ENCODE measurements around the gene LCK. TPM values are rescaled to one million over a fixed set of nuclear protein-coding genes. Genes with fewer than 3 reads are reported as not detected.
A peak's percentile ranks its signal among the peaks of the same experiment; 100 is the strongest.

The LCK gene
- total and polyA plus RNA-seq, 2 donors (not counting 1 experiment from before 2014, with no cell fraction given) = not detected

GRCh38 chr1:32215629-32216480, 35.2 kb upstream of the LCK start:
- H3K4me3 ChIP-seq (replicated peaks in 1 of 4; ENCODE audit: control extremely low read depth in 1 of 4, insufficient read depth in 1 of 4, low read depth in 3 of 4, low read length in 4 of 4) = no peak overlapping the region
- DNase-seq (ENCODE audit: low read depth in 2 of 2) = peak; percentile 47 to 65
- no peak overlapping the region for H3K4me2 ChIP-seq (ENCODE audit: extremely low read depth, insufficient read depth, low read length)
- H3K4me1 ChIP-seq (ENCODE audit: control insufficient read depth, extremely low read depth, insufficient read depth, low read length) = peaks cover 7% of the 10 kb centered on the region
- no peaks in the 10 kb centered on the region for H3K27me3 ChIP-seq (ENCODE audit: control insufficient read depth, insufficient read depth, low read length)
- peaks cover 16% of the 10 kb centered on the region for H3K36me3 ChIP-seq (ENCODE audit: control insufficient read depth, insufficient read depth, low read length)
- peaks cover 3% of the 10 kb centered on the region for H3K79me2 ChIP-seq (ENCODE audit: control insufficient read depth, insufficient read depth, low read length)
- H3K27ac ChIP-seq (ENCODE audit: insufficient read depth, low read length) = no peak overlapping the region
- H2AFZ ChIP-seq (ENCODE audit: low read length) = no peak overlapping the region
- TF ChIP-seq CTCF (conservative IDR thresholded peaks at IDR 0.05 in 1 of 2, IDR thresholded peaks at IDR 0.05 in 1 of 2; ENCODE audit: low read depth in 1 of 2, low read length in 2 of 2) (peak; percentile 75 to 84), EZH2 (IDR thresholded peaks at IDR 0.05; ENCODE audit: low read length, missing control alignments) (no peak)
- H4K20me1 ChIP-seq (ENCODE audit: control insufficient read depth, extremely low read depth, insufficient read depth, low read length) = no peaks in the 10 kb centered on the region
- no peaks in the 10 kb centered on the region for H3K9me3 ChIP-seq (ENCODE audit: control insufficient read depth, insufficient read depth, low read depth, low read length)
- H3K9ac ChIP-seq (ENCODE audit: insufficient read depth, low read length) = no peak overlapping the region

- peaks cover 16% of the 10 kb centered on the region for H3K36me3 ChIP-seq (ENCODE audit: control insufficient read depth, insufficient read depth, low read length)
- peaks cover 8% of the 10 kb centered on the region for H3K79me2 ChIP-seq (ENCODE audit: control insufficient read depth, insufficient read depth, low read length)
- TF ChIP-seq EZH2 (IDR thresholded peaks at IDR 0.05; ENCODE audit: low read length, missing control alignments) = no peak
- TF ChIP-seq CTCF (conservative IDR thresholded peaks at IDR 0.05 in 1 of 2, IDR thresholded peaks at IDR 0.05 in 1 of 2; ENCODE audit: low read depth in 1 of 2, low read length in 2 of 2) = no peak
- H3K27ac ChIP-seq (ENCODE audit: insufficient read depth, low read length) = no peak overlapping the region
- no peak overlapping the region for H3K9ac ChIP-seq (ENCODE audit: insufficient read depth, low read length)
- H2AFZ ChIP-seq (ENCODE audit: low read length) = no peak overlapping the region
- no peaks in the 10 kb centered on the region for H4K20me1 ChIP-seq (ENCODE audit: control insufficient read depth, extremely low read depth, insufficient read depth, low read length)
- no peak overlapping the region for H3K4me2 ChIP-seq (ENCODE audit: extremely low read depth, insufficient read depth, low read length)
- no peak overlapping the region for H3K4me3 ChIP-seq (replicated peaks in 1 of 4; ENCODE audit: control extremely low read depth in 1 of 4, insufficient read depth in 1 of 4, low read depth in 3 of 4, low read length in 4 of 4)
- H3K27me3 ChIP-seq (ENCODE audit: control insufficient read depth, insufficient read depth, low read length) = no peaks in the 10 kb centered on the region
- peaks cover 12% of the 10 kb centered on the region for H3K4me1 ChIP-seq (ENCODE audit: control insufficient read depth, extremely low read depth, insufficient read depth, low read length)
- no peaks in the 10 kb centered on the region for H3K9me3 ChIP-seq (ENCODE audit: control insufficient read depth, insufficient read depth, low read depth, low read length)
- no peak for DNase-seq (ENCODE audit: low read depth in 2 of 2)
These were observed 34.5 kb upstream of the LCK start for GRCh38 chr1:32216566-32216965.

GRCh38 chr1:32219022-32219421, 32.0 kb upstream of the LCK start:
- H3K9me3 ChIP-seq (ENCODE audit: control insufficient read depth, insufficient read depth, low read depth, low read length) = no peaks in the 10 kb centered on the region
- no peak for DNase-seq (ENCODE audit: low read depth in 2 of 2)
- H3K4me3 ChIP-seq (replicated peaks in 1 of 4; ENCODE audit: control extremely low read depth in 1 of 4, insufficient read depth in 1 of 4, low read depth in 3 of 4, low read length in 4 of 4) = no peak overlapping the region
- peaks cover 18% of the 10 kb centered on the region for H3K36me3 ChIP-seq (ENCODE audit: control insufficient read depth, insufficient read depth, low read length)
- TF ChIP-seq EZH2 (IDR thresholded peaks at IDR 0.05; ENCODE audit: low read length, missing control alignments) = no peak
- no peak for TF ChIP-seq CTCF (conservative IDR thresholded peaks at IDR 0.05 in 1 of 2, IDR thresholded peaks at IDR 0.05 in 1 of 2; ENCODE audit: low read depth in 1 of 2, low read length in 2 of 2)
- no peaks in the 10 kb centered on the region for H4K20me1 ChIP-seq (ENCODE audit: control insufficient read depth, extremely low read depth, insufficient read depth, low read length)
- no peak overlapping the region for H3K9ac ChIP-seq (ENCODE audit: insufficient read depth, low read length)
- no peak overlapping the region for H3K27ac ChIP-seq (ENCODE audit: insufficient read depth, low read length)
- no peaks in the 10 kb centered on the region for H3K27me3 ChIP-seq (ENCODE audit: control insufficient read depth, insufficient read depth, low read length)
- no peak overlapping the region for H2AFZ ChIP-seq (ENCODE audit: low read length)
- no peak overlapping the region for H3K4me2 ChIP-seq (ENCODE audit: extremely low read depth, insufficient read depth, low read length)
- peaks cover 28% of the 10 kb centered on the region for H3K79me2 ChIP-seq (ENCODE audit: control insufficient read depth, insufficient read depth, low read length)
- peaks cover 20% of the 10 kb centered on the region for H3K4me1 ChIP-seq (ENCODE audit: control insufficient read depth, extremely low read depth, insufficient read depth, low read length)

All from fibroblast of lung (primary cell).